SH-SY5Y (cell line): ENCODE results near the gene DOK1.

Source experiments
- GATA2 ChIP-seq: IDR thresholded peaks from 2 replicates; pipeline ENCODE4 v1.6.1; 2011; ENCODE audit warnings: mild to moderate bottlenecking, low read depth, low read length
- GATA3 ChIP-seq: IDR thresholded peaks from 2 replicates; pipeline ENCODE4 v1.6.1; 2011; ENCODE audit warnings: low read depth, mild to moderate bottlenecking, low read length, moderate library complexity

GRCh38 chr2:74551530-74551929, 3.0 kb upstream of the DOK1 start:
- TF ChIP-seq GATA2 (no peak), GATA3 (no peak)
